Caco-2 (cell line): ENCODE data around the gene TMEM125. TPM values are rescaled to one million over a fixed set of nuclear protein-coding genes. Genes with fewer than 3 reads are reported as not detected.

ENCODE experiments used
- BruUV-seq: library from RNA; stranded (reverse); fragments of 400-500 nt; replicated peaks from 2 replicates; lab custom pipeline; 2021; lab: Mats Ljungman, UMichigan
- CTCF ChIA-PET: fragments of 300-600 bp; sonication (Branson Sonifier 250); formaldehyde crosslinking; loops from one replicate; lab custom pipeline; 2022; ENCODE audit warnings: antibody characterized with exemption; lab: Charles Lee
- POLR2A ChIA-PET: fragments of 300-600 bp; sonication (Branson Sonifier 250); formaldehyde crosslinking; loops from one replicate; lab custom pipeline; 2022; ENCODE audit warnings: antibody characterized with exemption; lab: Charles Lee
- DNase-seq, 2 experiments: peaks; one replicate each; pipeline versions ENCODE4 v3.0.0 to v3.0.0-alpha.2; 2020 to 2022
- H3K27me3 ChIP-seq: replicated peaks from 2 replicates; pipeline ENCODE4 v1.6.0; 2011; ENCODE audit warnings: low read length; ENCODE audit not compliant: control insufficient read depth, insufficient read depth
- H3K36me3 ChIP-seq: 2 replicates; pipeline ENCODE4 v1.5.1; 2011; ENCODE audit warnings: low read length; ENCODE audit not compliant: control insufficient read depth, insufficient read depth
- H3K4me1 ChIP-seq: fragments of 250-450 bp; sonication (Bioruptor Pico); 2 replicates; pipeline ENCODE4 v1.5.1; 2020; ENCODE audit warnings: mild to moderate bottlenecking
- H3K4me3 ChIP-seq: 2 replicates; pipeline ENCODE4 v1.5.1; 2011; ENCODE audit warnings: low read depth, mild to moderate bottlenecking, control low read depth, low read length
- H3K9me3 ChIP-seq: fragments of 250-450 bp; sonication (Bioruptor Pico); 2 replicates; pipeline ENCODE4 v1.5.1; 2020; ENCODE audit warnings: mild to moderate bottlenecking, moderate library complexity
- H3K27ac Mint-ChIP-seq: one replicate; pipeline ENCODE4 v1.8.0; 2022; ENCODE audit warnings: mixed read lengths; ENCODE audit not compliant: unreplicated experiment
- H3K27me3 Mint-ChIP-seq: one replicate; pipeline ENCODE4 v1.8.0; 2022; ENCODE audit warnings: mixed read lengths; ENCODE audit not compliant: insufficient read depth, unreplicated experiment
- H3K36me3 Mint-ChIP-seq: one replicate; pipeline ENCODE4 v1.8.0; 2022; ENCODE audit warnings: mild to moderate bottlenecking, mixed read lengths; ENCODE audit not compliant: insufficient read depth, unreplicated experiment
- H3K4me1 Mint-ChIP-seq: one replicate; pipeline ENCODE4 v1.8.0; 2022; ENCODE audit warnings: low read depth, mixed read lengths; ENCODE audit not compliant: unreplicated experiment
- H3K4me3 Mint-ChIP-seq: one replicate; pipeline ENCODE4 v1.8.0; 2022; ENCODE audit warnings: mild to moderate bottlenecking, moderate library complexity, mixed read lengths; ENCODE audit not compliant: unreplicated experiment
- H3K9me3 Mint-ChIP-seq: one replicate; pipeline ENCODE4 v1.8.0; 2022; ENCODE audit warnings: mixed read lengths; ENCODE audit not compliant: unreplicated experiment
- CTCF ChIP-seq, 2 experiments: fragments of 200-600 bp in 1 of 2; IDR thresholded peaks; 1 replicate in 1 of 2; 2 replicates in 1 of 2; pipeline versions ENCODE4 v1.5.1 to v1.8.0; 2011 to 2022; ENCODE audit warnings: antibody characterized with exemption in 1 of 2, control low read depth in 1 of 2, inconsistent platforms in 1 of 2, low read depth in 1 of 2, low read length in 1 of 2, mild to moderate bottlenecking in 1 of 2, moderate library complexity in 1 of 2; ENCODE audit not compliant: insufficient read depth in 1 of 2, severe bottlenecking in 1 of 2, unreplicated experiment in 1 of 2
- intact Hi-C: fragments of 100-400 bp; cut with micrococcal nuclease; formaldehyde crosslinking; loops from one replicate; pipeline ENCODE4 v1.10.0; 2022; ENCODE audit not compliant: unreplicated experiment
- total RNA-seq: library from RNA; stranded (reverse); gene quantifications from 2 replicates; pipeline ENCODE4 v1.2.3, GENCODE V29; 2022

Gene TMEM125
- total RNA-seq, 1 experiment from 2014 or later: 25.9 TPM

- Histone ChIP-seq H3K27me3 (no peaks in the 10 kb centered on the region), H3K36me3 (peaks cover 5% of the 10 kb centered on the region), H3K9me3 (no peaks in the 10 kb centered on the region), H3K4me1 (peaks cover 23% of the 10 kb centered on the region), H3K4me3 (no peak overlapping the region)
- no peak overlapping the region for H3K4me3 Mint-ChIP-seq
- H3K27me3 Mint-ChIP-seq: no peaks in the 10 kb centered on the region
- ChIA-PET CTCF (no interaction called here), POLR2A (no interaction called here)
- no peak for TF ChIP-seq CTCF (IDR thresholded peaks at IDR 0.05; ENCODE audit: insufficient read depth in 1 of 2, low read depth in 1 of 2, low read length in 1 of 2, severe bottlenecking in 1 of 2, unreplicated experiment in 1 of 2)
- BruUV-seq: no TSS peak
- no peaks in the 10 kb centered on the region for H3K9me3 Mint-ChIP-seq
- no peak for DNase-seq
- peaks cover 20% of the 10 kb centered on the region for H3K36me3 Mint-ChIP-seq
- peak overlapping the region; percentile 75 for H3K27ac Mint-ChIP-seq
- H3K4me1 Mint-ChIP-seq: peaks cover 18% of the 10 kb centered on the region
- intact Hi-C loops: no loop called here
Observed at GRCh38 chr1:43275826-43276620, 6.2 kb downstream of the TMEM125 start.

GRCh38 chr1:43276673-43277072, 6.9 kb downstream of the TMEM125 start:
- Mint-ChIP-seq H3K27ac (peak overlapping the region; percentile 75), H3K9me3 (no peaks in the 10 kb centered on the region), H3K4me1 (peaks cover 13% of the 10 kb centered on the region), H3K4me3 (no peak overlapping the region), H3K36me3 (peaks cover 14% of the 10 kb centered on the region), H3K27me3 (no peaks in the 10 kb centered on the region)
- H3K9me3 ChIP-seq: no peaks in the 10 kb centered on the region
- H3K4me3 ChIP-seq: no peak overlapping the region
- intact Hi-C loops: no loop called here
- H3K4me1 ChIP-seq: peaks cover 16% of the 10 kb centered on the region
- peaks cover 5% of the 10 kb centered on the region for H3K36me3 ChIP-seq
- no TSS peak for BruUV-seq
- ChIA-PET CTCF (no interaction called here), POLR2A (interaction anchor here (0.7 kb wide), 1 partner anchor 9 kb away, joined by 3 read pairs; the partner anchor contains the start of gene C1orf210)
- H3K27me3 ChIP-seq: no peaks in the 10 kb centered on the region
- TF ChIP-seq CTCF (IDR thresholded peaks at IDR 0.05; ENCODE audit: insufficient read depth in 1 of 2, low read depth in 1 of 2, low read length in 1 of 2, severe bottlenecking in 1 of 2, unreplicated experiment in 1 of 2): no peak
- peak in 1 of 2 experiments; percentile 41 for DNase-seq

- peaks cover 4% of the 10 kb centered on the region for H3K36me3 ChIP-seq
- peaks cover 16% of the 10 kb centered on the region for H3K4me1 ChIP-seq
- no peak overlapping the region for H3K4me3 ChIP-seq
- peak overlapping the region; percentile 75 for H3K27ac Mint-ChIP-seq
- ChIA-PET CTCF (interaction anchor here (0.7 kb wide), 1 partner anchor 115 kb away, joined by 3 read pairs; no protein-coding TSS in a partner anchor), POLR2A (interaction anchor here (0.6 to 0.7 kb wide), 2 partner anchors 8 kb away, joined by 3 read pairs; partner anchors contain the start of gene C1orf210)
- BruUV-seq: no TSS peak
- peaks cover 11% of the 10 kb centered on the region for H3K4me1 Mint-ChIP-seq
- H3K27me3 ChIP-seq: no peaks in the 10 kb centered on the region
- intact Hi-C loops: no loop called here
- DNase-seq: no peak
- H3K36me3 Mint-ChIP-seq: peaks cover 11% of the 10 kb centered on the region
- TF ChIP-seq CTCF (IDR thresholded peaks at IDR 0.05; ENCODE audit: insufficient read depth in 1 of 2, low read depth in 1 of 2, low read length in 1 of 2, severe bottlenecking in 1 of 2, unreplicated experiment in 1 of 2): no peak
- no peaks in the 10 kb centered on the region for H3K9me3 ChIP-seq
- H3K27me3 Mint-ChIP-seq: no peaks in the 10 kb centered on the region
- H3K9me3 Mint-ChIP-seq: no peaks in the 10 kb centered on the region
- no peak overlapping the region for H3K4me3 Mint-ChIP-seq
Observed at GRCh38 chr1:43277116-43277876, 7.5 kb downstream of the TMEM125 start.
